Keratinocyte (primary cell): Measurements from ENCODE around the gene SLC25A47. TPM values are rescaled to one million over a fixed set of nuclear protein-coding genes. Genes with fewer than 3 reads are reported as not detected.

Experiments used
- DNase-seq: peaks from one replicate; pipeline ENCODE4 v3.0.0-alpha.2; 2011; ENCODE audit warnings: low read depth, missing footprints, low spot score
- FAIRE-seq: peaks from 2 replicates; lab custom pipeline; 2011; peaks lifted over from hg19 to GRCh38; lab: Jason Lieb, UNC
- H2AFZ ChIP-seq: 2 replicates; pipeline ENCODE4 v1.6.0; 2012; ENCODE audit warnings: low read length, control low read depth, inconsistent platforms; ENCODE audit not compliant: control insufficient read depth
- H3K27ac ChIP-seq: 2 replicates; pipeline ENCODE4 v1.5.1; 2011; ENCODE audit warnings: low read length; ENCODE audit not compliant: control insufficient read depth, insufficient read depth
- H3K27me3 ChIP-seq: 3 replicates; pipeline ENCODE4 v1.6.0; 2011; ENCODE audit warnings: low read length; ENCODE audit not compliant: control insufficient read depth, insufficient read depth; ENCODE audit errors: extremely low read depth
- H3K36me3 ChIP-seq, 2 experiments: 2 replicates in 1 of 2; 3 replicates in 1 of 2; pipeline ENCODE4 v1.5.1; 2011; ENCODE audit warnings: low read length in 2 of 2, mild to moderate bottlenecking in 1 of 2; ENCODE audit not compliant: control insufficient read depth in 2 of 2, insufficient read depth in 2 of 2; ENCODE audit errors: extremely low read depth in 1 of 2
- H3K4me1 ChIP-seq: 3 replicates; pipeline ENCODE4 v1.5.1; 2011; ENCODE audit warnings: low read length; ENCODE audit not compliant: control insufficient read depth, insufficient read depth; ENCODE audit errors: extremely low read depth
- H3K4me2 ChIP-seq: 3 replicates; pipeline ENCODE4 v1.6.0; 2011; ENCODE audit warnings: low read depth, low read length; ENCODE audit not compliant: control insufficient read depth, insufficient read depth; ENCODE audit errors: extremely low read depth
- H3K4me3 ChIP-seq, 3 experiments: fragments of 200-600 bp in 1 of 3; sonication (generic) in 1 of 3; 2 replicates in 2 of 3; 3 replicates in 1 of 3; pipeline ENCODE4 v1.5.1; 2011 to 2016; ENCODE audit warnings: low read length in 3 of 3, mild to moderate bottlenecking in 3 of 3, control low read depth in 2 of 3, inconsistent platforms in 1 of 3, low read depth in 1 of 3, mixed read lengths in 1 of 3, mixed run types in 1 of 3, moderate library complexity in 1 of 3; ENCODE audit not compliant: control insufficient read depth in 2 of 3, insufficient read depth in 2 of 3; ENCODE audit errors: extremely low read depth in 1 of 3
- H3K79me2 ChIP-seq: 2 replicates; pipeline ENCODE4 v1.6.0; 2012; ENCODE audit warnings: low read length; ENCODE audit not compliant: control insufficient read depth, insufficient read depth
- H3K9ac ChIP-seq: 3 replicates; pipeline ENCODE4 v1.6.0; 2011; ENCODE audit warnings: low read length; ENCODE audit not compliant: control insufficient read depth, insufficient read depth; ENCODE audit errors: extremely low read depth
- H3K9me1 ChIP-seq: 3 replicates; pipeline ENCODE4 v1.6.0; 2011; ENCODE audit warnings: low read length; ENCODE audit not compliant: control insufficient read depth, insufficient read depth; ENCODE audit errors: extremely low read depth
- H3K9me3 ChIP-seq: 2 replicates; pipeline ENCODE4 v1.5.1; 2012; ENCODE audit warnings: low read depth, low read length; ENCODE audit not compliant: control insufficient read depth
- H4K20me1 ChIP-seq: 3 replicates; pipeline ENCODE4 v1.6.0; 2011; ENCODE audit warnings: low read length; ENCODE audit not compliant: control insufficient read depth, insufficient read depth; ENCODE audit errors: extremely low read depth
- CTCF ChIP-seq, 3 experiments: IDR thresholded peaks in 1 of 3; conservative IDR thresholded peaks in 1 of 3; optimal IDR thresholded peaks in 1 of 3; 2 replicates in 2 of 3; 3 replicates in 1 of 3; pipeline versions ENCODE3 to v1.5.1; 2011; ENCODE audit warnings: low read length in 3 of 3, mild to moderate bottlenecking in 3 of 3, moderate library complexity in 2 of 3, control low read depth in 1 of 3, inconsistent platforms in 1 of 3; ENCODE audit not compliant: insufficient read depth in 2 of 3; ENCODE audit errors: extremely low read depth in 1 of 3
- EZH2 ChIP-seq: IDR thresholded peaks from one replicate; pipeline ENCODE4 v1.6.1; 2012; ENCODE audit warnings: inconsistent platforms, mild to moderate bottlenecking, low read length, moderate library complexity
- dilution Hi-C: fragments of 300-500 bp; cut with MboI; formaldehyde crosslinking; loops from one replicate; pipeline ENCODE4 v1.7.0; 2020; ENCODE audit warnings: low sequenced_read_pairs; ENCODE audit not compliant: extremely low pct_ligation_motif_present
- polyA plus RNA-seq, 5 experiments: library from polyadenylated mRNA; depleted of rRNA in 3 of 5; stranded (reverse) in 3 of 5; stranded (forward) in 1 of 5; unstranded in 1 of 5; fragments of >200 nt; gene quantifications; 1 replicate in 1 of 5; 2 replicates in 3 of 5; 3 replicates in 1 of 5; pipeline versions ENCODE4 v1.2.1 to v1.2.3, GENCODE V29; 2011 to 2012; ENCODE audit warnings: missing spikeins in 2 of 5, low read depth in 1 of 5, low replicate concordance in 1 of 5

SLC25A47 gene
- polyA plus RNA-seq, 1 donor (not counting 4 experiments of a cell fraction or from before 2014, with no cell fraction given) = not detected

DNA sequence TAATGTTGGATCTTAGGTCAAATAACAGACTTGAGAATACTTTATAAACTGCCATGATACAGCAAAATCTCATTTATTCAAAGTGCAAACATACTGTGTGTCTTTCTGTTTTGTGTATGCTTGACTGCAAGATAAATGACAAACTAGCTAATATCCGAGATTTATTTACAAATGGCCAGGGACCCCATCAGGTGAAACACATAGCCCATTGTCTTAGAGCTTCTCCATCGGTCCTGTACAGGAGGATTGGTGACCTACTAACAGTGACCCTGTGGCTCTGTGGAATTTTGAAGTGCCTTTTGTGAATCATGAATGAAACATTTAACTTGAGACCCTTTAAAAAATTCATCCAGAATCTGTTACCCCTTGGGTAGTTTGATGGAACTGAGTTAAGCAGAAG lies 44.0 kb upstream of the SLC25A47 start:
- DNase-seq = no peak
- Histone ChIP-seq H2AFZ (no peak overlapping the region), H3K4me2 (no peak overlapping the region), H3K36me3 (peaks cover 6 to 12% of the 10 kb centered on the region in 2 experiments), H3K9me3 (no peaks in the 10 kb centered on the region), H3K4me1 (peaks cover 25% of the 10 kb centered on the region), H4K20me1 (peaks cover 8% of the 10 kb centered on the region), H3K9me1 (peaks cover 6% of the 10 kb centered on the region), H3K27me3 (no peaks in the 10 kb centered on the region), H3K9ac (no peak overlapping the region), H3K79me2 (peaks cover 58% of the 10 kb centered on the region), H3K27ac (no peak overlapping the region), H3K4me3 (no peak overlapping the region)
- no peak for FAIRE-seq
- dilution Hi-C loops = no loop called here
- TF ChIP-seq EZH2 (no peak), CTCF (optimal IDR thresholded peaks at IDR 0.05 in 1 of 3, IDR thresholded peaks at IDR 0.05 in 1 of 3, conservative IDR thresholded peaks at IDR 0.05 in 1 of 3; ENCODE audit: extremely low read depth in 1 of 3, insufficient read depth in 2 of 3, low read length in 3 of 3) (no peak)

DNA sequence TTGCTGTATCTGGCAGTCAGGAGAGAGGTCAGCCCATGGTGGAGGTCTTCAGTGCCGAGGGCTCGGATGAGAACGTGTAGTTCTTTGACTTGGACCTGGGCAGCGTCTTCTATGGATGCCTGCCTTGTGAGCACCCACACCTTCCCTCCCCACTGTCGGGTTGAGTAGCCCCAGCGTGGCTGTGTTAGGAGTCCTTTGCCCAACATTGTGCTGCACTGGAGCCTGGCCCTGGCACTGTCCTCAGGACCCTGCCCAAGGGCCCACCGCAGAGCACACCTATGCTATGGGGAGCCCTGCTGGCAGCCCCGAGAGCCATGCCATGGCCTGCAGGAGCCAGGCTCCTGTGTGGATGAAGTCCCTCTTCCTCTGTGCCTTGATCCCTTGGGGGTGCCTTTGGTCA lies 43.6 kb upstream of the SLC25A47 start:
- H3K9me3 ChIP-seq = no peaks in the 10 kb centered on the region
- no peaks in the 10 kb centered on the region for H3K27me3 ChIP-seq
- peaks cover 8% of the 10 kb centered on the region for H4K20me1 ChIP-seq
- dilution Hi-C loops = no loop called here
- peaks cover 25% of the 10 kb centered on the region for H3K4me1 ChIP-seq
- no peak overlapping the region for H3K4me2 ChIP-seq
- no peak for FAIRE-seq
- TF ChIP-seq CTCF (optimal IDR thresholded peaks at IDR 0.05 in 1 of 3, IDR thresholded peaks at IDR 0.05 in 1 of 3, conservative IDR thresholded peaks at IDR 0.05 in 1 of 3; ENCODE audit: extremely low read depth in 1 of 3, insufficient read depth in 2 of 3, low read length in 3 of 3) = no peak
- no peak for TF ChIP-seq EZH2
- no peak overlapping the region for H3K27ac ChIP-seq
- H3K79me2 ChIP-seq = peaks cover 54% of the 10 kb centered on the region
- peaks cover 4 to 12% of the 10 kb centered on the region in 2 experiments for H3K36me3 ChIP-seq
- no peak overlapping the region for H2AFZ ChIP-seq
- no peak overlapping the region for H3K9ac ChIP-seq
- H3K4me3 ChIP-seq = no peak overlapping the region
- no peak for DNase-seq
- H3K9me1 ChIP-seq = peaks cover 6% of the 10 kb centered on the region
